ENCODE data around the gene ANKRD35.

ANKRD35 gene

DNA sequence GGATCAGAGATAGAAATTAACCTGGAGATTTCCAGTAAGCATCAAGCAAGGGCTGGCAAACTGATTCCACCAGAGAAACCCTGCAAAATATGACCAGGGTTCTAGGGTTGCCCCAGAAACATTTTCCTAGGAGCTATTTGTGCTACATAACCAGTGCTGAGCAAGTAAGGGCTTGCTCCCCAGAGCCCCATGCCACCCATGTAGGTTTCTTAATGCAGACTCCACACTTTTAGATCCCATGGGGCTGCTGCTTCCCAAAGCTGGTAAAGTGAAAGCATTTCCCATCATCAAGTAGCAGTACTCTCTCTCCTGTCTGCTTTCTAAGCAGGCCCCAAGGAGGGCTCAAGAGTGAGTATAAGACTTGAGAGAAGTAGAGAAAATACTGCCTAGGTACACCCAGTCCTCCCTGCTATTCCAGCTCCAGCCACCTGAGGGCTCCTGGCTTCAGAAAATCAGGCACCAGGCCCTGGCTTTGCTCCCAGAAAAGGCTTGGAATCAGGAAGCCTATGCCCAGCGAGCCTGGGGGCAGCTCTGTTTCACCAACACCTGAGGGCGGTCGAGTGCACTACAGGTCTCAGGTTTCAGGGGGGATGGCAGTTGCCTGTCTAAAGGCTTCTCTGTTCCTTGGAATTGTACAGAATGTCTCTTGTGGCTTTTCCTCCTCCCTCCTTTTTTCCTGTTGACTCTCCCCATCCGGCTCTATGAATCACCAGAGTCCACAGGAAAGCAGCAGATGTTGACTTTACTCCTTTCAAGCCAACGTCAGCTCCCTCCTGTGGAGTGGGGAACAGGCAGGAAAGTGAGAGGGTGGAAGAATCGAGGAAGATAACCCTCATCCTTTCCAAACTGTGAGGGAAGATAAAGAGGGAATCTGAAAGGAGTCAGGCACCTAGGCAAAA, 6.2 kb upstream of the ANKRD35 start:
- TF ChIP-seq ZFP30 (CRISPR knock-in tag; IDR thresholded peaks at IDR 0.05) (no peak), ZC3H10 (CRISPR knock-in tag; IDR thresholded peaks at IDR 0.05) (0 out of 2 replicates have a peak, but pooled peaks have one; percentile 23), TOX (CRISPR knock-in tag; IDR thresholded peaks at IDR 0.05; ENCODE audit: borderline replicate concordance) (peak; percentile 44; the same call in 1 of the 2 replicates)
- peak; percentile 96 for ATAC-seq

DNA sequence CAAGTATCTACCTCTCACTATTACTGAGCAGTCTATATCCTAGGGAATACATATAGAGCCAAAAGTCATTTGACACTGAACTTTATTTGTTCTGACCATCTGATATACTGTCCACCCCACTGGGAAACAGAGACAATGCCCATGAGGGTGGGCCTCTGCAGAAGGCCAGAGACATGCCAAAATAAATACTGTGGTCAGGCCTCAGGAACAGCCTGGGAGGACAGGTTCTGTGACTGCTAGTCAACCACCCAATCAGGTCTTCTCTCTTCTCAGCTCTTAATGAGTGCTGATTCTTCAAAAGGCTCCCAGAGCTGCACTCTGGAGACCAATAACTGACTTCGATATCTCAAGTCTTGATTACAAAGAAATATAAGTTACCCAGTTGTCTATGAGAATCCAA, 5.5 kb upstream of the ANKRD35 start:
- TF ChIP-seq ZFP3 (CRISPR knock-in tag; IDR thresholded peaks at IDR 0.05) (no peak), ZNF565 (CRISPR knock-in tag; conservative IDR thresholded peaks at IDR 0.05; ENCODE audit: low read depth) (no peak), CSDC2 (CRISPR knock-in tag; IDR thresholded peaks at IDR 0.05) (no peak), BACH2 (CRISPR knock-in tag; IDR thresholded peaks at IDR 0.05; ENCODE audit: borderline replicate concordance) (no peak), RARB (CRISPR knock-in tag; IDR thresholded peaks at IDR 0.05) (no peak), TOX (CRISPR knock-in tag; IDR thresholded peaks at IDR 0.05; ENCODE audit: borderline replicate concordance) (no peak), ZC3H10 (CRISPR knock-in tag; IDR thresholded peaks at IDR 0.05) (no peak), ESRRG (CRISPR knock-in tag; IDR thresholded peaks at IDR 0.05) (no peak), ZNF8 (CRISPR knock-in tag; IDR thresholded peaks at IDR 0.05) (no peak), ISL1 (CRISPR knock-in tag; IDR thresholded peaks at IDR 0.05) (no peak), GLIS3 (CRISPR knock-in tag; IDR thresholded peaks at IDR 0.05) (no peak), PPARA (CRISPR knock-in tag; IDR thresholded peaks at IDR 0.05; ENCODE audit: borderline replicate concordance) (no peak)
- TF ChIP-seq, protein P1, sequence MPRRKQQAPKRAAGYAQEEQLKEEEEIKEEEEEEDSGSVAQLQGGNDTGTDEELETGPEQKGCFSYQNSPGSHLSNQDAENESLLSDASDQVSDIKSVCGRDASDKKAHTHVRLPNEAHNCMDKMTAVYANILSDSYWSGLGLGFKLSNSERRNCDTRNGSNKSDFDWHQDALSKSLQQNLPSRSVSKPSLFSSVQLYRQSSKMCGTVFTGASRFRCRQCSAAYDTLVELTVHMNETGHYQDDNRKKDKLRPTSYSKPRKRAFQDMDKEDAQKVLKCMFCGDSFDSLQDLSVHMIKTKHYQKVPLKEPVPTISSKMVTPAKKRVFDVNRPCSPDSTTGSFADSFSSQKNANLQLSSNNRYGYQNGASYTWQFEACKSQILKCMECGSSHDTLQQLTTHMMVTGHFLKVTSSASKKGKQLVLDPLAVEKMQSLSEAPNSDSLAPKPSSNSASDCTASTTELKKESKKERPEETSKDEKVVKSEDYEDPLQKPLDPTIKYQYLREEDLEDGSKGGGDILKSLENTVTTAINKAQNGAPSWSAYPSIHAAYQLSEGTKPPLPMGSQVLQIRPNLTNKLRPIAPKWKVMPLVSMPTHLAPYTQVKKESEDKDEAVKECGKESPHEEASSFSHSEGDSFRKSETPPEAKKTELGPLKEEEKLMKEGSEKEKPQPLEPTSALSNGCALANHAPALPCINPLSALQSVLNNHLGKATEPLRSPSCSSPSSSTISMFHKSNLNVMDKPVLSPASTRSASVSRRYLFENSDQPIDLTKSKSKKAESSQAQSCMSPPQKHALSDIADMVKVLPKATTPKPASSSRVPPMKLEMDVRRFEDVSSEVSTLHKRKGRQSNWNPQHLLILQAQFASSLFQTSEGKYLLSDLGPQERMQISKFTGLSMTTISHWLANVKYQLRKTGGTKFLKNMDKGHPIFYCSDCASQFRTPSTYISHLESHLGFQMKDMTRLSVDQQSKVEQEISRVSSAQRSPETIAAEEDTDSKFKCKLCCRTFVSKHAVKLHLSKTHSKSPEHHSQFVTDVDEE (CRISPR knock-in tag; IDR thresholded peaks at IDR 0.05), result no peak
- TF ChIP-seq, protein P2, sequence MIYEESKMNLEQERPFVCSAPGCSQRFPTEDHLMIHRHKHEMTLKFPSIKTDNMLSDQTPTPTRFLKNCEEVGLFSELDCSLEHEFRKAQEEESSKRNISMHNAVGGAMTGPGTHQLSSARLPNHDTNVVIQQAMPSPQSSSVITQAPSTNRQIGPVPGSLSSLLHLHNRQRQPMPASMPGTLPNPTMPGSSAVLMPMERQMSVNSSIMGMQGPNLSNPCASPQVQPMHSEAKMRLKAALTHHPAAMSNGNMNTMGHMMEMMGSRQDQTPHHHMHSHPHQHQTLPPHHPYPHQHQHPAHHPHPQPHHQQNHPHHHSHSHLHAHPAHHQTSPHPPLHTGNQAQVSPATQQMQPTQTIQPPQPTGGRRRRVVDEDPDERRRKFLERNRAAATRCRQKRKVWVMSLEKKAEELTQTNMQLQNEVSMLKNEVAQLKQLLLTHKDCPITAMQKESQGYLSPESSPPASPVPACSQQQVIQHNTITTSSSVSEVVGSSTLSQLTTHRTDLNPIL (CRISPR knock-in tag; IDR thresholded peaks at IDR 0.05; ENCODE audit: low read depth), result no peak
- TF ChIP-seq, protein P3, sequence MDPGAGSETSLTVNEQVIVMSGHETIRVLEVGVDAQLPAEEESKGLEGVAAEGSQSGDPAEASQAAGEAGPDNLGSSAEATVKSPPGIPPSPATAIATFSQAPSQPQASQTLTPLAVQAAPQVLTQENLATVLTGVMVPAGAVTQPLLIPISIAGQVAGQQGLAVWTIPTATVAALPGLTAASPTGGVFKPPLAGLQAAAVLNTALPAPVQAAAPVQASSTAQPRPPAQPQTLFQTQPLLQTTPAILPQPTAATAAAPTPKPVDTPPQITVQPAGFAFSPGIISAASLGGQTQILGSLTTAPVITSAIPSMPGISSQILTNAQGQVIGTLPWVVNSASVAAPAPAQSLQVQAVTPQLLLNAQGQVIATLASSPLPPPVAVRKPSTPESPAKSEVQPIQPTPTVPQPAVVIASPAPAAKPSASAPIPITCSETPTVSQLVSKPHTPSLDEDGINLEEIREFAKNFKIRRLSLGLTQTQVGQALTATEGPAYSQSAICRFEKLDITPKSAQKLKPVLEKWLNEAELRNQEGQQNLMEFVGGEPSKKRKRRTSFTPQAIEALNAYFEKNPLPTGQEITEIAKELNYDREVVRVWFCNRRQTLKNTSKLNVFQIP (CRISPR knock-in tag; IDR thresholded peaks at IDR 0.05; ENCODE audit: borderline replicate concordance, low read depth), result no peak
- ATAC-seq, result no peak; the same call in 2 of the 3 replicates

DNA sequence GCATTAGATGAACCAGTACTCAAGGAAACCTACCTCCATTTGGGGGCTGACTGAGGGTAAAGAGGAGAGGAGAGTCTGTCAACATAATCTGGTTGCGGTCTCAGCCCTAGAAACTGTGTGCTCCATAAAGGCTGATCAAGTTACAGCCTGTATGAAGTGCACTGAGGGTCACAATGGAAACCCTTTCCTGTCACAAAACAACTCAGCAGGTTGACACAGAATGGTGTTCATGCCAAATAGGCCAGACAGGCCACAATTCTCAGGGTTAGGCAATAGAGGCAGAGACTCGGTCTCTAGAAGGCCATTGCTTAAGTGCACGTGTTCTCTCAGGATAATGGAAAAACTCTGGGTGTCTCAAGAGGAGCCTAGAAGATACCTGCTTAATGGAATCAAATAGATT, 4.1 kb upstream of the ANKRD35 start:
- ATAC-seq, result no peak
- no peak for TF ChIP-seq SNAI2 (CRISPR knock-in tag; IDR thresholded peaks at IDR 0.05)
- TF ChIP-seq, protein P3 (CRISPR knock-in tag; IDR thresholded peaks at IDR 0.05; ENCODE audit: borderline replicate concordance, low read depth), result no peak
- no peak for TF ChIP-seq ZNF565 (CRISPR knock-in tag; conservative IDR thresholded peaks at IDR 0.05; ENCODE audit: low read depth)
- TF ChIP-seq ZFP3 (CRISPR knock-in tag; IDR thresholded peaks at IDR 0.05), result no peak
- TF ChIP-seq OSR1 (CRISPR knock-in tag; IDR thresholded peaks at IDR 0.05), result no peak
- no peak for TF ChIP-seq ZFP30 (CRISPR knock-in tag; IDR thresholded peaks at IDR 0.05)
- no peak for TF ChIP-seq ARNTL (CRISPR knock-in tag; IDR thresholded peaks at IDR 0.05; ENCODE audit: borderline replicate concordance, low read depth)
- TF ChIP-seq TOX (CRISPR knock-in tag; IDR thresholded peaks at IDR 0.05; ENCODE audit: borderline replicate concordance), result no peak
- no peak for TF ChIP-seq ISL1 (CRISPR knock-in tag; IDR thresholded peaks at IDR 0.05)
- no peak for TF ChIP-seq ESRRG (CRISPR knock-in tag; IDR thresholded peaks at IDR 0.05)
- TF ChIP-seq GLIS3 (CRISPR knock-in tag; IDR thresholded peaks at IDR 0.05), result no peak
- no peak for TF ChIP-seq PPARA (CRISPR knock-in tag; IDR thresholded peaks at IDR 0.05; ENCODE audit: borderline replicate concordance)
- no peak for TF ChIP-seq ZC3H10 (CRISPR knock-in tag; IDR thresholded peaks at IDR 0.05)
- TF ChIP-seq CSDC2 (CRISPR knock-in tag; IDR thresholded peaks at IDR 0.05), result no peak
- TF ChIP-seq, protein P4, sequence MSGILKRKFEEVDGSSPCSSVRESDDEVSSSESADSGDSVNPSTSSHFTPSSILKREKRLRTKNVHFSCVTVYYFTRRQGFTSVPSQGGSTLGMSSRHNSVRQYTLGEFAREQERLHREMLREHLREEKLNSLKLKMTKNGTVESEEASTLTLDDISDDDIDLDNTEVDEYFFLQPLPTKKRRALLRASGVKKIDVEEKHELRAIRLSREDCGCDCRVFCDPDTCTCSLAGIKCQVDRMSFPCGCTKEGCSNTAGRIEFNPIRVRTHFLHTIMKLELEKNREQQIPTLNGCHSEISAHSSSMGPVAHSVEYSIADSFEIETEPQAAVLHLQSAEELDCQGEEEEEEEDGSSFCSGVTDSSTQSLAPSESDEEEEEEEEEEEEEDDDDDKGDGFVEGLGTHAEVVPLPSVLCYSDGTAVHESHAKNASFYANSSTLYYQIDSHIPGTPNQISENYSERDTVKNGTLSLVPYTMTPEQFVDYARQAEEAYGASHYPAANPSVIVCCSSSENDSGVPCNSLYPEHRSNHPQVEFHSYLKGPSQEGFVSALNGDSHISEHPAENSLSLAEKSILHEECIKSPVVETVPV (CRISPR knock-in tag; IDR thresholded peaks at IDR 0.05), result no peak
- no peak for TF ChIP-seq ZNF8 (CRISPR knock-in tag; IDR thresholded peaks at IDR 0.05)
